Hepatocyte (in vitro differentiated cells): ENCODE data around the gene PTPN14. TPM values are rescaled to one million over a fixed set of nuclear protein-coding genes. Genes with fewer than 3 reads are reported as not detected.
"Not testable (repeated sequence)": the region's sequence is repeated elsewhere in the genome, so short reads cannot be mapped to it uniquely, and the experiment has no call there.

Experiments
- DNase-seq: peaks from one replicate; pipeline ENCODE4 v3.0.0-alpha.2; 2016; ENCODE audit warnings: low spot score
- H2AFZ ChIP-seq: fragments of 200-600 bp; sonication (generic); 2 replicates; pipeline ENCODE4 v1.6.0; 2016; ENCODE audit warnings: antibody characterized with exemption, mild to moderate bottlenecking
- H3K27ac ChIP-seq: fragments of 200-600 bp; sonication (generic); 2 replicates; pipeline ENCODE4 v1.5.1; 2016; ENCODE audit warnings: mild to moderate bottlenecking
- H3K27me3 ChIP-seq: fragments of 200-600 bp; sonication (generic); 2 replicates; pipeline ENCODE4 v1.6.1; 2016
- H3K36me3 ChIP-seq: fragments of 200-600 bp; sonication (generic); replicated peaks from 2 replicates; pipeline ENCODE4 v1.5.1; 2016; ENCODE audit warnings: low read depth; ENCODE audit not compliant: insufficient read depth
- H3K4me1 ChIP-seq: fragments of 200-600 bp; sonication (generic); 2 replicates; pipeline ENCODE4 v1.5.1; 2016; ENCODE audit warnings: mild to moderate bottlenecking, moderate library complexity; ENCODE audit not compliant: insufficient read depth
- H3K4me2 ChIP-seq: fragments of 200-600 bp; sonication (generic); 2 replicates; pipeline ENCODE4 v1.6.0; 2016
- H3K4me3 ChIP-seq: fragments of 200-600 bp; sonication (generic); 2 replicates; pipeline ENCODE4 v1.5.1; 2016; ENCODE audit warnings: mild to moderate bottlenecking
- H3K79me2 ChIP-seq: fragments of 200-600 bp; sonication (generic); 2 replicates; pipeline ENCODE4 v1.6.0; 2017; ENCODE audit warnings: mild to moderate bottlenecking
- H3K9me2 ChIP-seq: fragments of 200-600 bp; sonication (generic); replicated peaks from 2 replicates; pipeline ENCODE4 v1.6.0; 2017; ENCODE audit warnings: mild to moderate bottlenecking; ENCODE audit not compliant: insufficient read depth
- H3K9me3 ChIP-seq: fragments of 200-600 bp; sonication (generic); 2 replicates; pipeline ENCODE4 v1.5.1; 2016; ENCODE audit warnings: low read depth, mild to moderate bottlenecking
- H4K20me1 ChIP-seq: fragments of 200-600 bp; sonication (generic); 2 replicates; pipeline ENCODE4 v1.6.0; 2016; ENCODE audit warnings: mild to moderate bottlenecking; ENCODE audit not compliant: insufficient read depth, poor library complexity, severe bottlenecking
- EZH2 ChIP-seq: fragments of 200-600 bp; sonication (generic); IDR thresholded peaks from 2 replicates; pipeline ENCODE4 v1.6.1; 2016; ENCODE audit warnings: antibody characterized with exemption, mild to moderate bottlenecking, borderline replicate concordance
- EZH2phosphoT487 ChIP-seq: fragments of 200-600 bp; sonication (generic); IDR thresholded peaks from one replicate; pipeline ENCODE4 v1.6.1; 2018; ENCODE audit warnings: antibody characterized with exemption, mild to moderate bottlenecking, low read depth, moderate library complexity; ENCODE audit not compliant: unreplicated experiment, severe bottlenecking
- WGBS: methylation state at CpG from one replicate; pipeline ENCODE4 v1.1.6; 2016; ENCODE audit warnings: low lambda C conversion rate; ENCODE audit errors: missing lambda C conversion rate; 5-methylcytosine and 5-hydroxymethylcytosine counted together
- polyA plus RNA-seq: library from polyadenylated mRNA; unstranded; fragments of >200 nt; fragmentation: Nextera tagmentation; extraction: Ambion mirVana; gene quantifications from 2 replicates; pipeline ENCODE4 v1.2.1, GENCODE V29; 2016
- total RNA-seq: library from RNA; depleted of rRNA; stranded (reverse); fragments of >200 nt; gene quantifications from 2 replicates; pipeline ENCODE4 v1.2.3, GENCODE V29; 2014
- TF ChIP-seq, protein P1 (sequence below): fragments of 200-600 bp; sonication (generic); IDR thresholded peaks from 2 replicates; pipeline ENCODE4 v1.5.1; 2016; ENCODE audit warnings: antibody characterized with exemption, mild to moderate bottlenecking; ENCODE audit not compliant: poor library complexity

The PTPN14 gene
- total and polyA plus RNA-seq, 2 experiments from 2014 or later: 9.5 to 21.7 TPM

DNA sequence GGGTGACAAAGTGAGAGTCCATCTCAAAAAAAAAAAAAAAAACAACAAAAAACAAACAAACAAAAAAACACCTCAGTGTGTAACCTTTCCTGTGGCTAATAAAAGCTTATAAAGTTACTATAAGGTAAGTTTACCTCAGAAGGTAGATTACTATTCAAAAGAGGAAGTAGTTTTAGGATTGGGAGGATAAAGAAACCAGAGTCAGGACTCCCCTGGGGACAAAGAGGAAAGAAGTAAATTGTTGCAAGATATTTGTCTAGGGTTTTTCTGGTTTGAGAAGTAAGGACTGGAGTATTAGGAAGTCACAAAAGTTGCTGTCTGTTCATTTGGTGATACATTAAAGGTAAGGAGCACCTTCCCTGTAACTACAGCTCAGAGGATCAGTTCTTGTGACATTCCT is 27.8 kb upstream of the PTPN14 start:
- Histone ChIP-seq H3K27me3 (no peaks in the 10 kb centered on the region), H3K27ac (no peak overlapping the region), H3K4me3 (no peak overlapping the region), H3K4me1 (no peaks in the 10 kb centered on the region), H4K20me1 (no peaks in the 10 kb centered on the region), H3K9me2 (no peaks in the 10 kb centered on the region), H3K79me2 (no peaks in the 10 kb centered on the region), H2AFZ (no peak overlapping the region), H3K9me3 (no peaks in the 10 kb centered on the region), H3K4me2 (no peak overlapping the region), H3K36me3 (no peaks in the 10 kb centered on the region)
- DNase-seq: no peak
- TF ChIP-seq EZH2 (no peak), EZH2phosphoT487 (no peak)
- TF ChIP-seq, protein P1, sequence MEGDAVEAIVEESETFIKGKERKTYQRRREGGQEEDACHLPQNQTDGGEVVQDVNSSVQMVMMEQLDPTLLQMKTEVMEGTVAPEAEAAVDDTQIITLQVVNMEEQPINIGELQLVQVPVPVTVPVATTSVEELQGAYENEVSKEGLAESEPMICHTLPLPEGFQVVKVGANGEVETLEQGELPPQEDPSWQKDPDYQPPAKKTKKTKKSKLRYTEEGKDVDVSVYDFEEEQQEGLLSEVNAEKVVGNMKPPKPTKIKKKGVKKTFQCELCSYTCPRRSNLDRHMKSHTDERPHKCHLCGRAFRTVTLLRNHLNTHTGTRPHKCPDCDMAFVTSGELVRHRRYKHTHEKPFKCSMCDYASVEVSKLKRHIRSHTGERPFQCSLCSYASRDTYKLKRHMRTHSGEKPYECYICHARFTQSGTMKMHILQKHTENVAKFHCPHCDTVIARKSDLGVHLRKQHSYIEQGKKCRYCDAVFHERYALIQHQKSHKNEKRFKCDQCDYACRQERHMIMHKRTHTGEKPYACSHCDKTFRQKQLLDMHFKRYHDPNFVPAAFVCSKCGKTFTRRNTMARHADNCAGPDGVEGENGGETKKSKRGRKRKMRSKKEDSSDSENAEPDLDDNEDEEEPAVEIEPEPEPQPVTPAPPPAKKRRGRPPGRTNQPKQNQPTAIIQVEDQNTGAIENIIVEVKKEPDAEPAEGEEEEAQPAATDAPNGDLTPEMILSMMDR: no peak

DNA sequence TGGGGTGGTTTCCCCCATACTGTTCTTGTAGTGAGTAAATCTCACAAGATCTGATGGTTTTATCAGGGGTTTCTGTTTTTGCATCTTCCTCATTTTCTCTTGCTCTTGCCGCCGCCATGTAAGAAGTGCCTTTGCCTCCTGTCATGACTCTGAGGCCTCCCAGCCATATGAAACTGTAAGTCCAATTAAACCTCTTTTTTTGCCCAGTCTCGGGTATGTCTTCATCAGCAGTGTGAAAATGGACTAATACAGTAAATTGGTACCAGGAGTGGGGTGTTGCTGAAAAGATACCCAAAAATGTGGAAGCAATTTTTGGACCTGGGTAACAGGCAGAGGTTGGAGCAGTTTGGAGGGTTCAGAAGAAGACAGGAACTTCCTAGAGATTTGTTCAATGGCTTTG is 24.7 kb upstream of the PTPN14 start:
- peaks cover 12% of the 10 kb centered on the region for H3K4me1 ChIP-seq
- 70% methylated on average over 3 of the region's 3 CpGs for WGBS
- H2AFZ ChIP-seq, H3K27me3 ChIP-seq, H3K36me3 ChIP-seq, H3K79me2 ChIP-seq, DNase-seq, H3K9me2 ChIP-seq, H3K9me3 ChIP-seq, H3K4me2 ChIP-seq, H4K20me1 ChIP-seq, H3K4me3 ChIP-seq, H3K27ac ChIP-seq: not testable (repeated sequence)

DNA sequence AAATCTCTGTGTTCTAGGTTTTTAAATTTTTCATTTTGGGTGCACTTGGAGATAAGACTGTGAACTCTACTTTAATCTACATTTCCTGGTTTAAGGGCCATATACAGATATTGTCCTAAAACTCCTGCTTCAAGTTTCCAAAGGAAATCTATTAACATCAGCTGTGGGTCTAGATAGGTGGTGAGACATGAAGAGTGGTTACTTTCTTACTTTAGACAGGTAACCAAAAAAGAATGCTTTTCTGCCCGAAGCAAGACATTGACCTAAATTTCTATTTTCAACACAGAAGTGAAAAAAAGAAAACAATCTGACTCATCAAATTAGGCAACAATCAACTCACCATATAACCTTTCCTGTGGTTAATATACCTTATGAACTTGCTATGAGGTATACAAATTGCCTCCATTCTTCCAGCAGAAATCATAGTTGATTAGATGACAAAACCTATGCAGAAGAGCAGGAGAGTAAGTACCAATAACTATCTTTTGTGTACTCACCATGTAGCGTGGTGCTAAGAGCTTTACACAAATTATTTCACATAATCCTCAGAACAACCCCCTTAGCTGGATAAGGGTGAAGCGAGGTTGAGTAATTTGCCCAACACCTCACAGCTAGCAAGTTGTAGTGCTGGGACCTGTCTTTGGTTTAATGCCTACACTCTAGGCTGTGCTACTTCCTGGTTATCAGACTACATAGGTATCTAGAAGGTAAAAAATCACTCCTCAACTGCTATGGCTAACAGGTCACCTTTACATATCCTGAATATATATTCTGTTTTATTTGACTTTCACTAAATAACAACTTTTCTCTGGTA is 23.4 kb upstream of the PTPN14 start:
- Histone ChIP-seq H3K4me2 (no peak overlapping the region), H3K27me3 (no peaks in the 10 kb centered on the region), H3K9me3 (no peaks in the 10 kb centered on the region), H3K36me3 (no peaks in the 10 kb centered on the region), H3K79me2 (no peaks in the 10 kb centered on the region), H3K27ac (no peak overlapping the region), H4K20me1 (no peaks in the 10 kb centered on the region), H3K4me3 (no peak overlapping the region), H3K4me1 (peaks cover 12% of the 10 kb centered on the region), H2AFZ (no peak overlapping the region), H3K9me2 (no peaks in the 10 kb centered on the region)
- DNase-seq: no peak
- 96% methylated on average over 3 of the region's 3 CpGs for WGBS
- TF ChIP-seq EZH2 (no peak), EZH2phosphoT487 (no peak)
- TF ChIP-seq, protein P1: no peak

DNA sequence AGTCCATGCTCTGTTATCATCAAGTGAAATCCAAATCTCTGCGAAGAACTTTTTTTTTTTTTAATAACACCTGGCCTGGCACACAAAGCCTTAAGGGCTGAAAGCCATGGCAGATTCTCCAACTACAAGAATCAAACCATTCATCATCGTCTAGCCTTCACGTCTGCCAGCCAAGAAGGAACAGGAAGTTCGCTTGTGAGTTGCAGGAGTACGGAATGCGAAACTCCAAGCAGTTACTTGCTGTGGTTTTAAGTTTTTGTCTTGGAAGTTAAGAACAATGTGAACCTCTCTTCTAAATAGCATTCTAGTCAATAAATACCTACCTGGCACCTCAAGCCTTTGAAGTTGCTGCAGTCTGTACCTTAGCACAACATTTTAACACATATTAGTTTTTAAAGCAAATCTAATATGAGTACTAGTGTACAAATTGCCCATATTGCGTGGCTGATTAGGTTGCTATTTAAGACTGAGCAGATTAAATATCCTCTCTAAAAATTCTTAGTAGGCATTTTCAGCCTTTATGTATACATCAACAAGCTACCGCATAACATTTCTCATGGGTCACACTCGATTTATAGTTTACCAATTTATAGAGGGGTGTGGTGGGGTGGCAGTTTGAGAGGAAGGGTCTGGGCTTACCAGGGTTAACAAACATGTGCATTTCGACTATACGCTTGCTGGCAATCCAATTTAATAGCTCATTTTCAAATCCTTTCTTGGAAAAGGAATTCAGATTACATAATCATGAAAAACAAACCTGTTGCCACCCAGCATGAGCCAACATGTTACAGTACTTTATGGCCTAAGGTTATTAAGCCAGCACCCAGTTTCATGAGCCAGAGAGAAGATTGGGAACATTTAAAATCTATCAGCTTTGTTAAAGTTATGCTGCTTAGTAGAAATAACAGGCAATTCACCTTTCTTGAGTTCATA is 22.2 kb upstream of the PTPN14 start:
- no peak overlapping the region for H3K4me3 ChIP-seq
- no peak for DNase-seq
- no peaks in the 10 kb centered on the region for H3K36me3 ChIP-seq
- H3K27ac ChIP-seq: peak overlapping the region; percentile 25
- no peaks in the 10 kb centered on the region for H4K20me1 ChIP-seq
- no peaks in the 10 kb centered on the region for H3K9me3 ChIP-seq
- H2AFZ ChIP-seq: no peak overlapping the region
- TF ChIP-seq EZH2 (no peak), EZH2phosphoT487 (no peak)
- TF ChIP-seq, protein P1: no peak
- H3K79me2 ChIP-seq: no peaks in the 10 kb centered on the region
- whole genome bisulfite sequencing: 72% methylated on average over 11 of the region's 11 CpGs
- no peaks in the 10 kb centered on the region for H3K9me2 ChIP-seq
- H3K4me2 ChIP-seq: no peak overlapping the region
- H3K27me3 ChIP-seq: no peaks in the 10 kb centered on the region
- H3K4me1 ChIP-seq: peaks cover 12% of the 10 kb centered on the region
